Umbilical cord (tissue), 2 donors: Measurements from ENCODE around the gene ZNF503. TPM values are rescaled to one million over a fixed set of nuclear protein-coding genes. Genes with fewer than 3 reads are reported as not detected.

ENCODE experiments used
- DNase-seq: peaks from one replicate; pipeline ENCODE4 v3.0.0-alpha.2; 2015; ENCODE audit warnings: low spot score
- total RNA-seq: library from RNA; depleted of rRNA; stranded (reverse); fragments of >200 nt; gene quantifications from one replicate; pipeline ENCODE4 v1.2.3, GENCODE V29; 2014; ENCODE audit warnings: low replicate concordance; ENCODE audit not compliant: insufficient read depth

ZNF503 gene
- total RNA-seq, 1 donor from 2014 or later = 10.1 TPM

DNA sequence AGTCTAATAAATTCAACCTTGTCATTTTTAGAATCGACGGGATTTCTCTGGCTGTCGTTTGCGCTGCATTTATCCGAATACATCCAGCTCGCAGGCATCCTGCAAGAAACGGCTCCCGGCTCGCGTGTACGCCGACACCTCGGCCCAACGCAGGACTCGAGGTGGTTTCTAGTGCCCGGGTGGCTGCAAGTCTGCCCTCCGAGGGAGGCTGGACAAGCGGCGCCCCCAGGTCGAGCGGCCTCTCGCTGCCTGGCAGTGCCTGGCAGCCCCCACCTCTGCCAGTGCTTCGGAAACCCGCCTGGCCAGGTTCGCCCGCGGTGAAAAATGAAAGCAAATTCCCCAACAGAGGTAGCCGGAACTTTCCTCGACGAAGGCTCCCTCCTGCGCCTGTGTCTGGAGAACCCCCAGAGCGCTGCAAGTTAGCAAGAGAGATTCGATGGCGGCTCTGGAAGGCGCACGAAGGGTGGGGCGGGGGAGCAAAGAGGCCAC, 5.7 kb upstream of the ZNF503 start:
- DNase-seq = no peak

- DNase-seq = no peak
Observed at GRCh38 chr10:75406462-75407223, 5.1 kb upstream of the ZNF503 start.

DNA sequence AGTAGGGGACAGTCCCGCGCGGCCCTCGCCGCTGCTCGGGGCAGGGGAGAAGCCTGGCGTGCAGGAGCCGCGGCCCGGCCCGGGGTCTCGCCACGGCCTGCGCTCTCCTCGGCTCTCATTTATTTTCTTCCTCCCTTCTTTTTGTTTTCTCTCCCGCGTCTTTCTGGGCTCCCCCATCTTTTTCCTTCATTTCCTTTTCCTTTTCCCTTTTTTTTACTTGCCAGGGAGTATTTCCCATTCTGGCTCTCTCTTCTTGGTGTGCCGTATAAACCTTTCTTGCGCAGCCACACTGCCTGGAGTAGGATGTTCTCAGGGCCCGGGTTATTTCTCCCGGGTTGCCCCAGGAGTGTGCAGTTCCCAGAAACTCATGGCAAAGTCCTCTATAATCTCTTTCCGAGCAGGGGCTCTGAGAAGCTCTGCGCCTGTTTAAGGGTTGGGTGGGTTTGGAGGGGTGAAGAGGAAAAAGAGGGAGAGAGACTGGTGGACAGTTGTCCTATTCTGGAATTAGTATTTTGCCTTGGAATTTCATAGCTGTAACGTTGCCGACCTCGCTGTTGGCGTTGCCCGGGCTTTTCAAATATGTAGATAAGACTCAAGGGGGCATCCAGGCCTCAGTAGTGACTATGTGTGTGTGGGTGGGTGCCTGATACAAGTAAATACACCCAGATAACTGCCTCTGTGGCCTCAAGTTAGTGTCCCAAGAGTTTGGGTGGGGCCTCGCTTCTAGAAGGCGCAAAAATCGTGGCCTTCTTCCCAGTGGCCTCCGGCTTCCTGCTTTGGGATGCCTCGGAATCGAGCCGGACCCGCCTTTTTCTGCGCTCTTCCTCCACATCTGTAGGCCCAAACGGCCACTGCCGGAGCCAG, 4.3 kb upstream of the ZNF503 start:
- DNase-seq = peak; percentile 31

- DNase-seq = peak; percentile 73
Observed at GRCh38 chr10:75404815-75405597, 3.4 kb upstream of the ZNF503 start.

- peak; percentile 52 for DNase-seq
Observed at GRCh38 chr10:75403939-75404814, 2.6 kb upstream of the ZNF503 start.

DNA sequence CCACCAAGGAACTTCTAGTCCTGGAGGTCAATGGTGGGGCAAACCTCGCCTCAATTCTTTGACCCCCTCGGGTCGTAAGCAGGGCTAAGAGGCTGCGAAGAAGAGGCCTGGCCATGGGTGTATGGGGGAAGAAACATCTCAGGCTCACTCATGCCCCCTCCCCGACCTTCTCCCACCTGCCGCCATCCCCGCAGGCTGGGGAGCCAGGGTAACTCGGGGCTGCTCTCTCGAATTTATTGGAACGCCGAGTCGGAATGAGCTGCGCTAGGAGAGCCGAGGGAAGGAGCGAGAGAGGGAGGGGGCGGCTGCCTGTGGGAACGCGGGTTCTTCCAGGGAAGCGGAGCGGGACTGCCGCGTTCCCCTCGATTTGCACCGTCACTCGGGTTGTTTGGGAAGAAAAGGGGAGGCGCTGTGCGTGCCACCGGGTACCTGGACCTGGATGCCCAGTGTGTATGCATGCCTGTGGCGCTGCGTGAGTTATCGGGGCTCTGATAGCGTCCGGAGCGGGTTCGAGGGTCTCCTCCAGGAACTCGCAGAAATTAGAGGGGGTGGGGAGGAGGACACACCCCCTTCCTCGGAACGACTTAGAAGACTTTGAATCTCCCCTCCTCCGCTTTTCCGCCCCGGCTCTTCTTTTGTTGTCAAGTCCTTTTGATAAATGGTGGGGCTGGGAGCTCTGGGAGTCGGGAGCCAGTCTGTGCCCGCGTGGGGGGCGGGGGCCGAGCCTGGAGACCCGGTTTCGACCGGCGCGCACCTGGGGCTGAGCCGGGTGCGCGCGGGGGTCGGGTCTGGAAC, 1.8 kb upstream of the ZNF503 start:
- DNase-seq = peak; percentile 60

- peak; percentile 50 for DNase-seq
Observed at GRCh38 chr10:75402486-75403143, 1.1 kb upstream of the ZNF503 start.

DNA sequence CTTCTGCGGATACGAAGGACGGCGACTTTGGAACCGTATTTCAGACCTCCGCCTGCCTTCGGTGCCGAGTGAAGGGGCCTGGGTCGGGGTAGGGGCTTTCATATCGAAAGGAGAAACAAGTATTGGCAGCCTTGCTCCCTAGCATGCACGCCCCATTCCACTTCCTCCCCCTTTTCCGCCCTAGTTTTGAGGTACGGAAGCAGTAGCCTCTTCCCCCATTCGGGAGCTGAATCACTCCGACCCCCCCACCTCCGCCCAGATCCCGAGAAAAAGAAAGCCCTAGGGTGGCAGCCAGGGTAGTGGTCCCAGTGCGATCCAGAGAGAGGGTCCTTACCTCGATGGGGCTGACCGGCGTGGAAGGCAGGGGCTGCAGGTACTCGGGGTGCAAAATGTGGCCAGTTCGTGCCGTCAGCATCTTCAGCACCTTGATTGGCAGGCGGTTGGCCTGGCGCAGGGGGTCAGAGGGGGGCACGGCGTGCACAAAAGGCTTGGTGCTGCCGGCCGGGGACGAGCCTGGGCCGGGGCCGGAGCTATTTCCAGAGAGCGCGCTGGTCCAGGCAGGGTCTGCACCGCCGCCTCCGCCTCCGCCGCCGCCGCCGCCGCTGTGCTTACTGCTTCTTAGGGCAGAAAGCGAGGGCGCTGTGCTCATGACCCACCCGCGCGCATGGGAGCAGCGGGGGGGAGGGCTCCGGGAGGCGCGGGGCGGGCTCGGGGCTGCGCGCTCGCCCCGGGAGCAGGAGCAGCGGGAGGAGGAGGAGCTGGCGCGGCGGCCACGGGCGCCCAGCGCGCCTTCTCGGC, 594 bp downstream of the ZNF503 start:
- DNase-seq = peak; percentile 75

DNA sequence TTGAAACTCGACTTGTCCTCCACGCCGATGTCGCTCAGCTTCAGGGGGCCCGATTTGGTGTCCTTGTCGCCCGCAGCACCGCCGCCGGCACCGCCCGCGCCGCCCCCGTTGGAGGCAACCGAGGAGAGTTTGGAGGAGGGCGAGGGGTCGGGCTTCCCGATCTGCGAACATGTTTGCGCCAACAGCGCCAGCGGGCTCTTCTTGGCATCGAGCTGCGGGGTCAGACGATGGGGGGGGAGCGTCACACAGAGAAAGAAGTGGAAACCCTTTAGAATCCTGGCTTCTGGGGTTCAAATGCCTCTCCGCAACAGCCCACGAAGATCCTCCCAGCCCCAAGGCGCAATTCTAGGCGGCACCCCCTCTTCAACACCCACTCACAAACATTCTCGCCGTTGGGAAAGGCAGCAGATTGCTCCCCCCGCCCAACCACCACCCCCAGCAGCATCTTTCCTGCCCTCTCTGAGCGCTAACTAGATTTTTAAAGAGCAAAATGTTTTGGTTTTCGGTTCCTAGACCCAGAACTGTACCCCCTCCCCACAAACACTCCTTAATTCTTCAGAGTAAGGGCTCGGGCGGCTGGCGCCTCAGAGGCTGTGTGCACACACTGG, 1.3 kb downstream of the ZNF503 start:
- peak; percentile 42 for DNase-seq

DNA sequence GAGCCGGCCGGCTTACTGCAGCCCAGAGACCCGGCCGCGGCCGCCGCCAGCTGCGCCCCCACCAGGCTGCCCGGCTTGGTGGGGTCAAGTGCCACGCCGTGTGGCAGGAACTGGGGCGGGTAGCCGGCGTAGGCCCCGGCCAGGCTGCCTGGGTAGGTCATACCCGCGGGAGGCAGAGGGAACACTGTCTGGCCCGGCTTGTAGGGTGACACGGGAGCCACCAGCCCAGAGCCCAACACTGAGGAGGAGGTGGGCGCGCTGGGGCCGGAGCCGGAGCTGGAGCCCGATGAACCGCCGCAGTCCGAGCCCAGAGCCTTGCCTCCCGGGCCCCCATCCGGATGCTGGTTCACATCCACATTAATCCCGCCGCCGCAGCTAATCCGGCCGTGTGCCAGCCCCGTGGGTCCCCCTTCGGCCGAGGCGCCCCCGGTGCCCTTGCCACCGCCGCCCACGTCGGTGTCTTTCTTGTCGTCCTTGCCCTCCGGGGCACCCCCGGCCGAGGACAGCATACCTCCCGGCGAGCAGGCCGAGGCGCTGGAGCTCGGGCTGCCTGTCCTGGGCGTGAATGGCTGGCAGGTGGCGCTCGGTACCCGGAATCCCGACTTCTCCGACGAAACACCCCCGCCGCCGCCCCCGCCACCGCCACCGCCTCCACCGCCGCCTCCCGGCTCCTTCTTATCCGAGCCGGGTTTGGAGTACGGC, 2.0 kb downstream of the ZNF503 start:
- peak; percentile 77 for DNase-seq

DNA sequence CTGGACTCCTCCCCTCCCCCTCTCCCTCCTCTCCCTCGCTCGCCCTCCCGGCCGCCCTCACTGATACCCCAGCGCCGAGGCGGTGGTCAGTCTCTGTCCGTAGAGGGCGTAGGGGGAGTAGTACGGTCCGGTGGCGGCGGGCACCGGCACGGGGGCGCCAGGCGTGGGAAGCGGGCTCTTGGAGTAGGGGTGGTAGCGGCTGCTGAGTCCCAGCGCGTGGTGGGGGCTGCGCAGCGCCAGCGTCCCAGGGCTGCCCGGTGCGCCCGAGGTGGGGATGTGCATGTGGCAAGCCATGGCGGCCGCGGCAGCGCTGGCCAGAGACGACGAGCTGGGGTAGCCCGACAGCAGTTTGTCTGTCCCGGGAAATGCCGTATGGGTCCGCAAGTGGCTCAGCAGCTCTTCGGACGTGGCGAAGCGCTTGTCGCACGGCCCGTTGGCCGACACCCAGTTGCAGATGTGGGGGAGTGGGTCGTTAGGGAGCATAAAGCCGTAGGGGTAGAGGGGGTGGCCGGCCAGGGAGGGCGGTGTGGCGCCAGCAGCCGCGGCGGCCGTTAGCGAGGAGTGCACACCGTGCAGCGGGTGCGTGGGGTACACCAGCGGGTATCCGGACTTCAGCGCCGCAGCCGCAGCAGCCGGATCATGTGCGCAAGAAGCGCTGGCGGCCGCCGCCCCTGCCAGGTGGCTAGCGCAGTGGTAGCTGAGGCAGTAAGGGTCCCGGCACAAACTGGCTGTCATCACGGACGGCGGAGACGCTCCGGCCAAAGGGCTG, 2.7 kb downstream of the ZNF503 start:
- peak; percentile 20 for DNase-seq

DNA sequence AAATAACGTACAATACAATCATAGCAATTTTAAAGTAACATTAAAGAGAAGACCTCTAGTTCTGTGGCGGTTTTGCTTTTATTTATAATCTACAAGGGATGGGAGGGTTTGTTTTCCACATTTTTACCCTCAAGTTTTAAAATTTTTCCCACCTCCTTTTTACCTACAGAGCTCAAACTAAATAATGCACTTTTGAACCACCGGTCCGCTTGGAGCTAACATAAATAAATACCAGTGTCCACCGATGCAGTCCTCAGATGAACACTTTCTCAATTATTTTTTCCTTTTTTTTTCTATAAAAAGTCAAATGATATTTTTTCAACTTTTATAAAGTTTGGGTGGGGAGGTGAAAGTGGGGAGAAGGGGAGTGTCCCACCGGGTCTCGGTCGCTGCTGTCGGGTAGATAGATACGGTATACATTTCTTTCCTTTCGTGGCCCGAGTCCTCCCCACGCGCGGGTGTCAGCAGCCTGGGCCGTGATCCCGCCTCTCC, 3.3 kb downstream of the ZNF503 start:
- DNase-seq = peak; percentile 19

DNA sequence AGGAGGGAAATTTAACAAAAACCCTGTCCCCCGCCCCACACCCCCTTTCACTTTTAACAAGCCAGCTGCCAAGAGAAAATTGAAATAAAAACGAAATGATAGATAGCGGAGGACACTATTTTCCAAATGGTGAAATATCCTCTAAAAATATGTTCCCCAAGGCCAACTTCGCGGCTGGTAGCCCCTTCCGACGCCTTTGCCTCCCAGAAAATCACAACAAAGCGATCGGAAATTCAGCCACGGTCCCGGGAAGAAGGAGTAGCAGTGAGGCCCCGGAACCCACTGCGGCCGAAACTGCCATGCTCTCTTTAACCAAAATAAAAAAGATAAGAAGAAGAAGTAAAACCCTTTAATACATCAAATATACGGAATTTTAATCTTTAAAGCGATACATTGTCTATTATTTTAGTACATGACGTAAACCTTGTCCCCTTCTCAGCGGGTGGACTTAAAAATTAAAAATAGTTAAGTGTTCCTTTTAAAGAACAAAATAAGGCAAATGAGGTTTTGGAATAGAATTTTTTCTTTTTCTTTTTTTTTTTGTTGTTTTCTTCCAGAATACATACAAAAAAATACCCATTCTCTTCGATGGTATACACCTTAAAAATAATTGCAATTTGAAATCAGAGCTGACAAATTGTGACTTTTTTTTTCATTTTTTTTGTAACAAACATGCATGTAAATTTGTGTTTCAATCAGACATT, 3.9 kb downstream of the ZNF503 start:
- peak; percentile 20 for DNase-seq

GRCh38 chr10:75396631-75397495, 4.7 kb downstream of the ZNF503 start:
- DNase-seq = peak; percentile 27
